AG09319 (cell line): Measurements from ENCODE around the gene MARCHF7.

Experiments used
- DNase-seq: peaks from one replicate; pipeline ENCODE4 v3.0.0-alpha.2; 2010; ENCODE audit warnings: low read depth; ENCODE audit errors: extremely low read depth
- CTCF ChIP-seq: IDR thresholded peaks from 2 replicates; pipeline ENCODE4 v1.5.1; 2011; ENCODE audit warnings: low read depth, mild to moderate bottlenecking, inconsistent platforms, low read length, moderate library complexity

Gene MARCHF7

GRCh38 chr2:159695795-159696448 is 16.4 kb upstream of the MARCHF7 start:
- no peak for DNase-seq
- TF ChIP-seq CTCF, result no peak

DNA sequence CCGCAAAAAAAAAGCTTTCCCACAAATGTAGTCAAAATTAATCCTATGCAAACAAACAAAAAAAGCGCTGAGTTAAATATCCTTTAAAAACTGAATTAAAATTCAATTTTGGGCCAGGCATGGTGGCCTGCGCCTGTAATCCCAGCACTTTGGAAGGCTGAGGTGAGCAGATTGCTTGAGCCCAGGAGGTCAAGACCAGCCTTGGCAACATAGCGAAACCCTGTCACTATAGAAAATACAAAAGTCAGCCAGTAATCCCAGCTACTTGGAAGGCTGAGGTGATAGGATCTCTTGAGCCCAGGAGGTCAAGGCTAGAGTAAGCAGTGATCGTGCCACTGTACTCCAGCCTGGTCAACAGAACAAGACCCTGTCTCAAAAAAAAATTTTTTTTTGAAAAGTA is 8.8 kb upstream of the MARCHF7 start:
- no peak for DNase-seq
- TF ChIP-seq CTCF, result no peak

DNA sequence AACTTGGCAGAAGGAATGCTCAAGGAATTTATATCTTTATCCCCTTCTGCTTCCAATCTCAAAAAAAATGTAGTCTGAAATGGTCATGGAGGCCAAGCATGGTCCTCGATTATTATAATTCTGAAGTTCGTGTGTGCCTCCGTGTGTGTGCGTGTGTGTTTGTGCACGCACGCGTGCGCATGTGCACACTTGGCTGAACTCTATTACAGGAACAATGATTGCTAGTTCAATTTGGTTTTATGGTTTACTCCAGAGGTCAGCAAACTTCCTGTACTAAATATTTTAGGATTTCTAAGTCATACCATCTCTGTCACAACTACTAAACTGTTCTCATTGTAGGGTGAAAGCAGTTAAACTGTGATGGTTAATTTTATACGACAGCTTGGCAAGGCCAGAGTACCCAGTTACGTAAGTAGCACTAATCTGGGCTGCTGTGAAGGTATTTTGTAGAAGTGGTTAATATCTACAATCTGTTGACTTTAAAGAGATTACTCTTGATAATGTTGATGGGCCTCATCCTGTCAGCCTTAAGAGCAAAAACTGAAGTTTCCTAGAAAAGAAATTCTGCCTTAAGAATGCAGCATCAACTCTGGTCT is 5.8 kb upstream of the MARCHF7 start:
- DNase-seq, result peak; percentile 48
- no peak for TF ChIP-seq CTCF

DNA sequence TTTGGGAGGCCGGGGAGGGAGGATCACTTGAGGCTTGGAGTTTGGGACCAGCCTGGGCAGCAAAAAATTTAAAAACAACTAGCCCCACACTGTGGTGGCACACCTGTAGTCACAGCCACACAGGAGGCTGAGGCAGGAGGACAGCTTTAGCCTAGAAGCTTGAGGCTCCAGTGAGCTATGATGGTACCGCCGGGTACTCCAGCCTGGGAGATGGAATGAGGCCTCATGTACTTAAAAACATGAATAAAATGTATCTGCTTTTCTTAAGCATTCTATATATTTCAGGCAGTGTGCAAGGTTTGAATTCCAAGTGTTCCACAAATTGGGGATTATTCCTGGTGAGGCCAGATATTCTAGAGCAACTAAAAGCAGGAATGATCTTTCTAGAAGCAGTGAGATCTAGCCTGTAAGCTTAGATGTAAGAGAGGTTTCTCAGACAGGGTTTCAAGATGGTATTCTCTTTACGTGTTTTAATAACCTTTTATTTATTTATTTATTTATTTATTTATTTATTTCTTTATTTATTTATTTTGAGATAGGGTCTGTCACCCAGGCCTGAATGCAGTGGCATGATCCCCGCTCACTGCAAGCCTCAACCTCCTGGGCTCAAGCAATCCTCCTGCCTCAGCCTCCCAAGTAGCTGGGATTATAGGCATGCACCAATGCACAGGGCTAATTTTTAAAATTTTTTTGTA is 4.1 kb upstream of the MARCHF7 start:
- no peak for TF ChIP-seq CTCF
- DNase-seq, result no peak

DNA sequence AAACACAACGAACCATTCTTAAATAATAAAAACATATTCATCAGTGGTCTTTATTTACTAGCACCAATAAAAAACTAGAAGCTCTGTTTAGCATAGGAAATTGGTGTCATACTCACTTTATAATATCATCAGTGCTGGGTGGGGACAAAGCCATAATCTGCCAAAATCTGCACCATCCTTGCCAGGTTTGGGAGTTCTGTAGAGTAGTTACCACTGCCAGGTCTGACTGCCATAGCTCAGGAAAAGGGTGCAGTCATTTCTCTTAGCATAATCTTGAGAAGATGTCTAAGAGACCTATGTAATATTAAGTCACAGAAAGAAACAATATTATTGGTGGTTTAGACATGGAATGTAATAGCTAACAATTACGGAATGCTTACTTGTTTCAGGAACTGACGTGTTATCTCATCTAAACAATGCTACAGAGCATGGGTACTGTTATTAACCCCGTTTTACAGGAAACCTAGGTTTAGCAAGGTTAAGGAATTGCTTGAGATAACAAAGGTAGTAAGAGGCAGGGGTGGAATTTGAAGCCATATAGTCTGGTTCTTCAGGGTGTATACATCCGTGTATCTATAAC is 1.6 kb upstream of the MARCHF7 start:
- TF ChIP-seq CTCF, result no peak
- no peak for DNase-seq

GRCh38 chr2:159711562-159712142 is 654 bp upstream of the MARCHF7 start:
- TF ChIP-seq CTCF, result no peak
- DNase-seq, result no peak
